ENCODE data around the gene VAPA.

- TF ChIP-seq CTCF (IDR thresholded peaks at IDR 0.05) (no peak), EZH2 (IDR thresholded peaks at IDR 0.05; ENCODE audit: borderline replicate concordance, insufficient read depth, low read depth, low read length, poor library complexity, severe bottlenecking) (no peak)
These were observed 19.3 kb upstream of the VAPA start for GRCh38 chr18:9894454-9895068.

Measured in B cell (primary cell).